Suprapubic skin (tissue), 3 donors: ENCODE results near the gene LPO.

Experiments
- CTCF ChIP-seq, 2 donors: fragments of 200-600 bp in 1 of 2; fragments of 450-650 bp in 1 of 2; sonication (generic) in 1 of 2; IDR thresholded peaks; one replicate each; pipeline ENCODE4 v1.5.1; 2016 to 2019; ENCODE audit warnings: antibody characterized with exemption in 2 of 2, mild to moderate bottlenecking in 1 of 2, moderate library complexity in 1 of 2
- POLR2A ChIP-seq, 2 donors: fragments of 450-650 bp; IDR thresholded peaks; one replicate each; pipeline ENCODE4 v1.6.1; 2017; ENCODE audit warnings: antibody characterized with exemption in 2 of 2, mild to moderate bottlenecking in 2 of 2, moderate library complexity in 2 of 2

- TF ChIP-seq CTCF (IDR thresholded peaks at IDR 0.05) = peak; percentile 20 to 56
- TF ChIP-seq POLR2A (IDR thresholded peaks at IDR 0.05) = no peak
Measured at GRCh38 chr17:58317421-58318064, 79.2 kb downstream of the LPO start.
